ENCODE measurements around the gene TMEM272. TPM values are rescaled to one million over a fixed set of nuclear protein-coding genes. Genes with fewer than 3 reads are reported as not detected.

The TMEM272 gene
- polyA plus RNA-seq, 12 donors: 0.08 to 0.55 (median 0.17) TPM; not detected in 2

Other genes starting within 250 kb of the TMEM272 start
- gene DHRS12, start 41.0 kb downstream of the TMEM272 start, polyA plus RNA-seq (ENCODE audit: insufficient read length in 12 of 12): 10 to 100 TPM in 9 of 12 donors, 1 to 10 TPM in 1, not detected in 2; 9.6 to 18.0 (median 14.5) TPM
- not detected for gene CCDC70, start 16.8 kb upstream of the TMEM272 start, polyA plus RNA-seq (ENCODE audit: insufficient read length in 12 of 12)
- 10 to 100 TPM in 2 of 12 donors, 1 to 10 TPM in 9, not detected in 1; 4.4 to 19.8 (median 6.6) TPM for gene ATP7B, start 166.3 kb upstream of the TMEM272 start, polyA plus RNA-seq (ENCODE audit: insufficient read length in 12 of 12)
- 10 to 100 TPM in 11 of 12 donors, not detected in 1; 17.5 to 32.8 (median 23.4) TPM for gene ALG11, start 167.2 kb upstream of the TMEM272 start, polyA plus RNA-seq (ENCODE audit: insufficient read length in 12 of 12)
- 10 to 100 TPM in 11 of 12 donors, not detected in 1; 19.2 to 26.4 (median 22.8) TPM for gene UTP14C, start 179.5 kb upstream of the TMEM272 start, polyA plus RNA-seq (ENCODE audit: insufficient read length in 12 of 12)